Measurements from ENCODE around the gene DAPK1.

DAPK1 gene

GRCh38 chr9:87587356-87587745 is 89.7 kb downstream of the DAPK1 start:
- TF ChIP-seq, protein P1, sequence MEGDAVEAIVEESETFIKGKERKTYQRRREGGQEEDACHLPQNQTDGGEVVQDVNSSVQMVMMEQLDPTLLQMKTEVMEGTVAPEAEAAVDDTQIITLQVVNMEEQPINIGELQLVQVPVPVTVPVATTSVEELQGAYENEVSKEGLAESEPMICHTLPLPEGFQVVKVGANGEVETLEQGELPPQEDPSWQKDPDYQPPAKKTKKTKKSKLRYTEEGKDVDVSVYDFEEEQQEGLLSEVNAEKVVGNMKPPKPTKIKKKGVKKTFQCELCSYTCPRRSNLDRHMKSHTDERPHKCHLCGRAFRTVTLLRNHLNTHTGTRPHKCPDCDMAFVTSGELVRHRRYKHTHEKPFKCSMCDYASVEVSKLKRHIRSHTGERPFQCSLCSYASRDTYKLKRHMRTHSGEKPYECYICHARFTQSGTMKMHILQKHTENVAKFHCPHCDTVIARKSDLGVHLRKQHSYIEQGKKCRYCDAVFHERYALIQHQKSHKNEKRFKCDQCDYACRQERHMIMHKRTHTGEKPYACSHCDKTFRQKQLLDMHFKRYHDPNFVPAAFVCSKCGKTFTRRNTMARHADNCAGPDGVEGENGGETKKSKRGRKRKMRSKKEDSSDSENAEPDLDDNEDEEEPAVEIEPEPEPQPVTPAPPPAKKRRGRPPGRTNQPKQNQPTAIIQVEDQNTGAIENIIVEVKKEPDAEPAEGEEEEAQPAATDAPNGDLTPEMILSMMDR (IDR thresholded peaks at IDR 0.05): no peak
- TF ChIP-seq ZFX (IDR thresholded peaks at IDR 0.05; ENCODE audit: borderline replicate concordance): no peak
- H3K27ac ChIP-seq: no peak overlapping the region

DNA sequence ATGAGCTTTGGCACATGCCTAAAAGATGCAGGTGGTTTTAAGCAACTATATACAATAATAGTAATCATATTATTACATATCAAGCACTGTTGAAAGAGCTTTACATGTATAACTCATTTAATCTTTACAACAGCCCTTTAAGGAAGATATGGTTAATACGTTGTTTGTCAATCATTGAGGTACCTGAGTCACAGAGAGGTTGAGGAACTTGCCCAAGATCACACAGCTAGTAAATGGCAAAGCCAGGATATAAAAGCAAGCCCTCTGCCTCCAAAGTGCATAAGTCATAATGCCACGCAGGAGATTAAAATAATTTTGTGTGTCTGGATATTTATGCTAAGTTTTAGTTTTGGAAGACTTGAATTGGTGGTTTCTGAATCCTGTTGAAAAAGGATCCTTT is 90.2 kb downstream of the DAPK1 start:
- TF ChIP-seq, protein P1 (IDR thresholded peaks at IDR 0.05): no peak
- TF ChIP-seq ZFX (IDR thresholded peaks at IDR 0.05; ENCODE audit: borderline replicate concordance): no peak

GRCh38 chr9:87588339-87588738 is 90.7 kb downstream of the DAPK1 start:
- no peak overlapping the region for H3K27ac ChIP-seq
- TF ChIP-seq ZFX (IDR thresholded peaks at IDR 0.05; ENCODE audit: borderline replicate concordance): no peak
- TF ChIP-seq, protein P1 (IDR thresholded peaks at IDR 0.05): no peak

More for the DNA sequence above, 90.2 kb downstream of the DAPK1 start:
- no peak overlapping the region for H3K27ac ChIP-seq

DNA sequence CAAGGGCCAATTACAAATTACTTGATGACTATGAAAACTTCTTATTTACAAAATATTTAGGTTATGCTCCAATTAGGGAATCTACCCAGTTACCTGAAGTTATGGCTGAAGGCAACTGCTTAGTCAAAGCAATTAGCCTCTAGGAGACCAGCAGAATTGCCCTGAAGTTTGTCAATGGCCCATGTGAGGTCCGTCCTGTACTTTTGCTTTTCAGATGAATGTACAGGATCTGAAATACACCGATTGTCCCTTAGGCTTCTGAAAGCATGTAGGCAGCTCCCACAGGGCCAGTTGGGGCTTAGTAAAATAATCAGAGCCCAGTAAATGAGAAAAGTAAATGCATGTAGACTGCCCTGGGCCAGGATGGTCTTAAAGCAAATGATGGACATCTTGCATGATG is 93.3 kb downstream of the DAPK1 start:
- H3K27ac ChIP-seq: no peak overlapping the region

GRCh38 chr9:87592554-87593358 is 95.1 kb downstream of the DAPK1 start:
- TF ChIP-seq ZFX (IDR thresholded peaks at IDR 0.05; ENCODE audit: borderline replicate concordance): no peak
- H3K27ac ChIP-seq: no peak overlapping the region

More for the DNA sequence above, 93.3 kb downstream of the DAPK1 start:
- TF ChIP-seq, protein P1 (IDR thresholded peaks at IDR 0.05): no peak

DNA sequence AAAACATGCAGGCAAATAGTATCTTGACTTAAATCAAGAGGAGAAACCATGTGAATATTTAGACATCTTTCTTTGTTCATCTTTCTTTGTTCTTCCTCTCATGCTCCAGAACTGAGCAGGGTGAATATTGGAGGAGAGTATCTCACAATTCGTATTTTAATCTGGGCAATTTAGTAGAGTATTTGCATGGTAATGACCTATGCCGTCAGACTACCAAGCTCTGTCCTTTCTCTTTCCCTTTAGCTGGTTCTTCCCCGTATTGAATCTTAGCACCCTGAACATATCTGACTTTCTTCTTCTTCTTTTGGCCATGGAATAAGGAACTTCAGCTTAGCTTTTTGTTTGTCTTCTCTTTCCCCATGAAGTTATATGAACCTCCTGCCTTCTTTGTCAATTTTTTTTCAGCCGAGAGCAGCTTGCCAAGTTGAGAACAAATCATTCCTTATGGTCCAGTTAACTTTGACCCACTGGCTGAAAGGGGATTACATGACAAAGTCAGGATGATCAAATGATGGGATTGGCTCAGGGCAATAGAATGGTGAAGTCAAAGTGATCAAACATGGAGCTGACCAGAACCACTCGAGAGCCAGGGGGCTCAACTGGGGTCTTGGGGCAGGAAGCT is 95.8 kb downstream of the DAPK1 start:
- H3K27ac ChIP-seq: no peak overlapping the region

GRCh38 chr9:87594194-87594593 is 96.5 kb downstream of the DAPK1 start:
- TF ChIP-seq ZFX (IDR thresholded peaks at IDR 0.05; ENCODE audit: borderline replicate concordance): no peak
- TF ChIP-seq, protein P1 (IDR thresholded peaks at IDR 0.05): no peak

More for the DNA sequence above, 95.8 kb downstream of the DAPK1 start:
- no peak for TF ChIP-seq ZFX (IDR thresholded peaks at IDR 0.05; ENCODE audit: borderline replicate concordance)
- TF ChIP-seq, protein P1 (IDR thresholded peaks at IDR 0.05): no peak

More at GRCh38 chr9:87594194-87594593, 96.5 kb downstream of the DAPK1 start:
- H3K27ac ChIP-seq: no peak overlapping the region

All from 22Rv1 (cell line).